GM21515 (cell line): ENCODE measurements around the gene B3GLCT.

Experiments used
- ATAC-seq: cut with Tn5 transposase; IDR thresholded peaks from one replicate; pipeline ENCODE4 v1.9.1; 2021; ENCODE audit not compliant: unreplicated experiment

Gene B3GLCT

GRCh38 chr13:31221057-31221456, 21.3 kb downstream of the B3GLCT start:
- no peak for ATAC-seq

GRCh38 chr13:31223215-31223614, 23.4 kb downstream of the B3GLCT start:
- ATAC-seq: no peak

- ATAC-seq: no peak
Measured at GRCh38 chr13:31223640-31224039, 23.9 kb downstream of the B3GLCT start.

GRCh38 chr13:31224174-31224669, 24.4 kb downstream of the B3GLCT start:
- ATAC-seq: no peak

- ATAC-seq: no peak
Measured at GRCh38 chr13:31224963-31225559, 25.3 kb downstream of the B3GLCT start.

GRCh38 chr13:31225998-31226675, 26.4 kb downstream of the B3GLCT start:
- ATAC-seq: no peak

- ATAC-seq: no peak
Measured at GRCh38 chr13:31227063-31227462, 27.3 kb downstream of the B3GLCT start.

- no peak for ATAC-seq
Measured at GRCh38 chr13:31227870-31228269, 28.1 kb downstream of the B3GLCT start.

GRCh38 chr13:31234729-31235128, 35.0 kb downstream of the B3GLCT start:
- no peak for ATAC-seq

- no peak for ATAC-seq
Measured at GRCh38 chr13:31236211-31236786, 36.5 kb downstream of the B3GLCT start.

- no peak for ATAC-seq
Measured at GRCh38 chr13:31240921-31241320, 41.1 kb downstream of the B3GLCT start.

GRCh38 chr13:31242367-31242766, 42.6 kb downstream of the B3GLCT start:
- ATAC-seq: no peak

GRCh38 chr13:31242916-31243315, 43.1 kb downstream of the B3GLCT start:
- no peak for ATAC-seq

GRCh38 chr13:31245598-31246373, 46.0 kb downstream of the B3GLCT start:
- ATAC-seq: no peak

- ATAC-seq: no peak
Measured at GRCh38 chr13:31246918-31247317, 47.1 kb downstream of the B3GLCT start.

GRCh38 chr13:31248361-31248760, 48.6 kb downstream of the B3GLCT start:
- no peak for ATAC-seq

GRCh38 chr13:31248965-31249539, 49.3 kb downstream of the B3GLCT start:
- no peak for ATAC-seq

- no peak for ATAC-seq
Measured at GRCh38 chr13:31250435-31250834, 50.7 kb downstream of the B3GLCT start.

GRCh38 chr13:31261241-31261640, 61.5 kb downstream of the B3GLCT start:
- ATAC-seq: no peak

- no peak for ATAC-seq
Measured at GRCh38 chr13:31263346-31263745, 63.6 kb downstream of the B3GLCT start.

GRCh38 chr13:31264151-31264550, 64.4 kb downstream of the B3GLCT start:
- no peak for ATAC-seq
